Adrenal gland (tissue), 12 donors: ENCODE measurements around the gene BHLHE40. TPM values are rescaled to one million over a fixed set of nuclear protein-coding genes. Genes with fewer than 3 reads are reported as not detected.

ENCODE experiments used
- DNase-seq, 7 donors: peaks; one replicate each; pipeline ENCODE4 v3.0.0-alpha.2; 2019 to 2020
- H3K27ac ChIP-seq, 5 donors: fragments of 200-600 bp; sonication (generic) in 4 of 5; 1 replicate in 3 of 5; 2 replicates in 2 of 5; pipeline versions ENCODE4 v1.5.1 to v1.8.0; 2016 to 2020; ENCODE audit warnings: mild to moderate bottlenecking in 1 of 5
- H3K27me3 ChIP-seq: fragments of 200-600 bp; 2 replicates; pipeline ENCODE4 v1.8.0; 2021
- H3K36me3 ChIP-seq, 2 donors: fragments of 200-600 bp; replicated peaks in 1 of 2; 1 replicate in 1 of 2; 2 replicates in 1 of 2; pipeline versions ENCODE4 v1.5.1 to v1.8.0; 2018 to 2022
- H3K4me1 ChIP-seq, 2 donors: fragments of 200-600 bp; replicated peaks in 1 of 2; 1 replicate in 1 of 2; 2 replicates in 1 of 2; pipeline versions ENCODE4 v1.5.1 to v1.8.0; 2018 to 2021
- H3K4me3 ChIP-seq, 4 donors: fragments of 200-600 bp; sonication (generic) in 3 of 4; one replicate each; pipeline ENCODE4 v1.5.1; 2016 to 2018
- H3K9me3 ChIP-seq, 3 donors: fragments of 200-600 bp; sonication (generic) in 1 of 3; replicated peaks in 1 of 3; 1 replicate in 2 of 3; 2 replicates in 1 of 3; pipeline versions ENCODE4 v1.5.1 to v1.8.0; 2016 to 2021
- CTCF ChIP-seq, 6 experiments: fragments of 450-650 bp in 4 of 6; fragments of 200-600 bp in 2 of 6; sonication (generic) in 1 of 6; IDR thresholded peaks; 1 replicate in 5 of 6; 2 replicates in 1 of 6; pipeline versions ENCODE4 v1.5.1 to v1.8.0; 2016 to 2021; ENCODE audit warnings: antibody characterized with exemption in 6 of 6, mild to moderate bottlenecking in 2 of 6, moderate library complexity in 1 of 6
- POLR2A ChIP-seq, 2 donors: fragments of 450-650 bp; IDR thresholded peaks; one replicate each; pipeline ENCODE4 v1.6.1; 2017; ENCODE audit warnings: antibody characterized with exemption in 2 of 2, mild to moderate bottlenecking in 2 of 2, moderate library complexity in 1 of 2
- WGBS, 4 donors: extraction: QIAGEN DNeasy Blood & Tissue Kit in 2 of 4; methylation state at CpG; one replicate each; pipeline versions ENCODE4 v1.1.5 to v1.1.7; 2013 to 2017; 5-methylcytosine and 5-hydroxymethylcytosine counted together
- intact Hi-C, 2 donors: fragments of 100-400 bp; cut with DNase I; formaldehyde crosslinking; loops; one replicate each; pipeline versions ENCODE4 v1.14.1 to v1.15.0; 2022 to 2023
- polyA plus RNA-seq, 3 donors: library from polyadenylated mRNA; stranded (reverse); fragments of 200-250 nt in 2 of 3; fragments of 350-450 nt in 1 of 3; fragmentation: Illumina TruSeq in 1 of 3; extraction: RNeasy Lipid Tissue Mini Kit (QIAGEN cat#74804) in 1 of 3; gene quantifications; one replicate each; pipeline ENCODE4 v1.2.3, GENCODE V29; 2013 to 2014
- total RNA-seq, 9 donors: library from RNA; depleted of rRNA in 4 of 9; stranded (reverse); fragments of >200 nt in 4 of 9; fragments of 120-200 nt in 1 of 9; fragmentation: NEBNext Ultra II Directional in 1 of 9; extraction: Animal tissue kit (Norgen Biotek cat#: 25700) in 1 of 9; gene quantifications; one replicate each; pipeline versions ENCODE4 v1.1.0 to v1.2.4, GENCODE V29; 2013 to 2023
- donor health status: healthy with polysubstance abuse.
- donor health status: Bipolar disorder and iron deficiency.
- donor health status: DM: yes; HTN: yes; CAD: no.
- donor health status: DM: no; HTN: no; CAD: no.
- donor health status: DM: no; HTN: no; CAD: no.
- donor health status: DM: yes; HTN: yes; CAD: no.

Gene BHLHE40
- total and polyA plus RNA-seq, 12 donors = 3.4 to 224 (median 75.5) TPM

DNA sequence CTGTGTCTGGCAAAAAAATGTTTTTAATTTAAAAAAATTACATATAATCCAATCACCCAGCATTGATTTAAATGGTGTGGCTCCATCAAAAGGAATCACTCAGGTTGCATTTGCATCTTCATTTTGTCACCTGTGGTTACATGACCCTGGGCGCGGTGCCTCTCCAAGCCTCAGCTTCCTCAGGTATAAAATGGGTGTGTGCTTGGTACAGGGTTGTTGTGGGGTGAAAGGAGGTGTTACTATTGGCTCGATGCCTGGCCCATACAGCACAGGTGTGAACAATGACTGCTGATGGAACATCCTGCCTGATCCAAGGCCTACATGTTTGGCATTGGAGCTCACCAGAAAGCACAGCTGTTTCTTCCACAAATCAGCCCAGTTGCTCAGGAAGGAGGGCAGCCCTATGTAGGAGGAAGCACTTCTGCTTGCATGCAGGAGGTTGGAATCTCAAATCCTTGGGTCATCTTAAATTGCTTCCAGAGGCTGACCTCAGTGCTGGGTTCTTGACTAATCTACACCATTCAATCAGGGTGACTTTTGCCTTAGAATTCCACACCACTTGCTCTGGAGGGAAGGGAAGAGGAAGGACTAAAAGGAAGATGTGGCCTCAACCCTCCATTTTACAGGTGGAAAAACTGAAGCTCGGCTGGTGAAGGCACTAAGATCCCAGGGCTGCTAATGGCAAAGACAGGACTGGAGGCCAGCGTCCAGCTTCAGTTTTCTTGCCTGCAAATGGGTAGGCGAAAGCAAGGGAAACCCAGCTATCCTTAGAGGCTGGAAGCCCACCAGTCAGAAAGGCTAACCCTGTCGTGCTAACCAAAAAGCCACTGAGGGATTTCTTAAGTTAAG is 31.7 kb downstream of the BHLHE40 start:
- Histone ChIP-seq H3K4me3 (no peak overlapping the region), H3K9me3 (no peaks in the 10 kb centered on the region), H3K27ac (no peak overlapping the region), H3K4me1 (peaks cover 0 to 3% of the 10 kb centered on the region in 2 donors), H3K27me3 (no peaks in the 10 kb centered on the region), H3K36me3 (no peaks in the 10 kb centered on the region)
- intact Hi-C loops = no loop called here
- no peak for DNase-seq
- TF ChIP-seq CTCF (IDR thresholded peaks at IDR 0.05) = no peak
- no peak for TF ChIP-seq POLR2A (IDR thresholded peaks at IDR 0.05)
- WGBS, 4 donors = 72 to 85% (median 80%) methylated on average over 7 of the region's 7 CpGs

- H3K27me3 ChIP-seq = no peaks in the 10 kb centered on the region
- no peaks in the 10 kb centered on the region for H3K9me3 ChIP-seq
- H3K4me3 ChIP-seq = no peak overlapping the region
- TF ChIP-seq CTCF (IDR thresholded peaks at IDR 0.05) = no peak
- TF ChIP-seq POLR2A (IDR thresholded peaks at IDR 0.05) = no peak
- 51 to 71% (median 67%) methylated on average over 14 of the region's 14 CpGs for WGBS, 4 donors
- no peak overlapping the region for H3K27ac ChIP-seq
- intact Hi-C loops = no loop called here
- H3K4me1 ChIP-seq = peaks cover 0 to 10% of the 10 kb centered on the region in 2 donors
- no peaks in the 10 kb centered on the region for H3K36me3 ChIP-seq
- no peak for DNase-seq
Measured at GRCh38 chr3:5011555-5012256, 32.5 kb downstream of the BHLHE40 start.

- no peak overlapping the region for H3K4me3 ChIP-seq
- 30 to 43% (median 36%) methylated on average over 2 of the region's 2 CpGs for WGBS, 4 donors
- H3K36me3 ChIP-seq = no peaks in the 10 kb centered on the region
- no peak overlapping the region for H3K27ac ChIP-seq
- DNase-seq = no peak
- peaks cover 0 to 12% of the 10 kb centered on the region in 2 donors for H3K4me1 ChIP-seq
- TF ChIP-seq CTCF (IDR thresholded peaks at IDR 0.05) (no peak), POLR2A (IDR thresholded peaks at IDR 0.05) (no peak)
- intact Hi-C loops = no loop called here
- no peaks in the 10 kb centered on the region for H3K9me3 ChIP-seq
- no peaks in the 10 kb centered on the region for H3K27me3 ChIP-seq
Measured at GRCh38 chr3:5012367-5012766, 33.1 kb downstream of the BHLHE40 start.

GRCh38 chr3:5013021-5013906 is 34.0 kb downstream of the BHLHE40 start:
- H3K36me3 ChIP-seq = no peaks in the 10 kb centered on the region
- no peaks in the 10 kb centered on the region for H3K9me3 ChIP-seq
- intact Hi-C loops = no loop called here
- WGBS, 4 donors = 72 to 85% (median 78%) methylated on average over 5 of the region's 5 CpGs
- H3K4me3 ChIP-seq = no peak overlapping the region
- TF ChIP-seq POLR2A (IDR thresholded peaks at IDR 0.05) (no peak), CTCF (IDR thresholded peaks at IDR 0.05) (no peak)
- no peak for DNase-seq
- H3K27ac ChIP-seq = no peak overlapping the region
- peaks cover 0 to 18% of the 10 kb centered on the region in 2 donors for H3K4me1 ChIP-seq
- no peaks in the 10 kb centered on the region for H3K27me3 ChIP-seq
